HG02678 (cell line): ENCODE data around the gene PRXL2B.

ENCODE experiments used
- ATAC-seq: cut with Tn5 transposase; IDR thresholded peaks from one replicate; pipeline ENCODE4 v1.9.1; 2021; ENCODE audit warnings: mild to moderate bottlenecking, moderate library complexity; ENCODE audit not compliant: unreplicated experiment

The PRXL2B gene

DNA sequence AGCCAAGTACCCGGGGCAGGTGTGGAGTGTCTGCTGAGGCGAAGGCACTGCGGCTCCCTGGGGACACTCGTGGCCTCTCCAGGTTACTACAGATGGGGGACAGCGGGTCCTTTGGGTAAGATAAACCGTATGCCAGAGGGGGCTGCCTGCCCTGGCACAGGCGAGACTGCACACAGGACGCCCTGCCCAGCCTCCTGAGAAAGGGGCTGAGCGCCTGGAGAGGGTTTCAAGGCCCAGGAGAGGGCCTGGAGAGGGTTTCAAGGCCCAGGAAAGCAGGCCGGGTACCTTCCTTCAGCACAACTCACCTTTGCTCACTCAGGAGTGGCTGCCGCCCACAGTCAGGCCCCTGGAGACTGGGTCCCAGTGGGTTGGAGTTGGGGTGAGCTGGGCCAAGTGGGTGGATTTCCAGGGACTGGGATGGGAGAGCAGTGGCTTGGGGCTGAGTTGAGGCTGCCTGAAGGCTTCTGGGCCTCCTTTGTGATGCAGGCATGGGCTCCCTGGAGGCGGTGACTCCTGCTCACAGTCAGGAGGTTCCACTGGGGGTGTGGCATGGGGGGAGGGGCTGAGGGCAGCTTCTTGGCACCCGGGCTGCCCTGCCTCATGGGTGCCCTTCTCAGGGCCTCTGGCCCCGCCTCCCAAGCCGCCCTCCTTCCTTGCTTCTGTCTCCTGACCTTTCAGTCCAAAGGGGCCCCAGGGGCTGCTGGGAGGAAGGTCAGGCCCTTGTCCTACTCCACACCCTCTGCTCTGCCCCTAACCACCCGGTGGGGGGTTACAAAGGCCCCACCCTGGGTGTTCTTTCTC lies 46.2 kb downstream of the PRXL2B start, which contains the start of gene MMEL1:
TSS of gene MMEL1 (minus strand) at position 456 of the 801 bp plus-strand sequence. CDS start 3,532 bp downstream, outside the sequence.
- no peak for ATAC-seq

DNA sequence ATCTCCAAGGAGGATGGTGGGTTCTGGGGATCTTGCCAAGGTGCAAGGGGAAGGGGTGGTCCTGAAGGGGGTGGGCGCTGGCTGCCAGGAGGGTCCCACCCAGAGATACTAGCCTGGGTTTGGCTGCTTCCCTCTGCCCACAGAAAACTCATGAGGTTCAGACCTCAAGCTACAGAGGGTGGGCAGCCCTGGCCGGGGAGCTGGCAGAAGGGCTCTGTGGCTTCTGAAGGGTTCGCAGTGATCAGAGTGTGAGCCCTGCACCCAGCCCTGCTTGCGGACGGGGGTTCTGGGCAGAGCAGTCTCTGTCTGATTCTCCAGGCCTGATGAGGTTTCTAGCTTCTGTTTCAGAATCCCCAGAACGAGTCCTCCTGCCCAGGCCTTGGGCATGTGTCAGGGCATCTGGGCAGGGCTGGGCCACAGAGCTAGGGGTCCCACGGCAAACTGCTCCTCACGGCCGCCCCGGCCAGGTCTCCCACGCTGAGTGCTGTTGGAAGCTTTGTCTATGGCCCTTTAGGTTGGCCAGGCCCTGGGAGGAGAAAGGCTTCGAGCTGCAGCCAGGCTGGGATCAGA lies 46.9 kb downstream of the PRXL2B start:
- no peak for ATAC-seq

DNA sequence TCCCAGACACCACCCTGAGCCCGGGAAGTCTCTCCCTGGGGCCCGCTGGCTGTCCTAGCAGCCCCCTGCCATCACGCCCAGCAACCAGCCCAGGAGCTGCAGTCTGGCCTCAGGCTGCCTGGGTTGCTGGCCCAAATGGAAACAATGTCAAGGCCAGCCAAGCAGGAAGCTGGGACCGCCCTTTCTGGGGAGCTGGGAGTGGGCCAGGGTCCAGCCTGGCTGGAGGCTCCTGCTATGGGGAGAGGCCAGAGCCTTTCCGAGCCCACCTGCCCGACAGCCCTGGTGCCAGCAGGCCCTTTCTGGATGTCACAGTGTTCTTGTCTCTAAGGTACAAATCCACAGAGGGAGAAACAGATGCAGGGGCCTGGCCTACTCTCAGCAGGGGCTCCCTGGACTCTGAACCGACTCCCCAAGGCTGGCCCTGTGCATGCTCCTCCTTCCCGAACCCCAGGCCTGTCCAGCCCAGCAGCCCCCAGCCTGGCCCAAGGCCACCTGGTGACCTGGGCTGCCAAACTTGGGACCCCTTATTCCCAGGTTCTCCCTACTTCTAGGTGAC lies 47.4 kb downstream of the PRXL2B start:
- ATAC-seq, result no peak

DNA sequence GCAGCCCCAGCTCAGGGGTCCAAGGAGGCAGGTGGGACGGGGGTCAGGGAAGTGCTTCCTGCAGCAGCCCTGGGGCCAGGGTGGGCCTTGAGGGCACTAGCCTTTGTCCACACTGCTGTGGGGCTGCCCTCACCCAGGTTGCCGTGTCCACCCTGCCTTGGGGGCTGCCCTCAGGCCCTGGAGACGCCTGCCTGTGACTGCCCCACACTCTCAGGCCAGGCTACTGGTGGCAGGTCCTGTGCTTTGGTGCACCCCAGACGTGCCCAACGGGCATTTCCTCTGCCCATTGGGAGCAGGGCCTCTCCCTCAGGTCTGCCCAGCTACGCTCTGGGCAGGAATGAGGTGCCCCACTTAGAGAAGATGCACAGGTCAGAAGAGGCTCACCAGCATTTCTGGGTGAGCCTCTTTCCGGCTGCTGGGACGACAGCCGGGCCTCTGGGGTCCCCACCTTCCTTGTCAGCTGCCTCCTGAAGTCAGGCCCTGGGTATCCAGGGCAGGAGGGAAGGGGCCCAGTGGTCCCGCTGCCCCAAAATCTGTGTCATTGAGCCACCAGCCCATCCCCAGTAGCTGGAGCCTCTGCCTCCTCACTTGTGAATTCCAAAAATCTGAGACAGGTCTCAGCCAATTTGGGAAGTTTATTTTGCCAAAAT lies 48.9 kb downstream of the PRXL2B start:
- no peak for ATAC-seq

DNA sequence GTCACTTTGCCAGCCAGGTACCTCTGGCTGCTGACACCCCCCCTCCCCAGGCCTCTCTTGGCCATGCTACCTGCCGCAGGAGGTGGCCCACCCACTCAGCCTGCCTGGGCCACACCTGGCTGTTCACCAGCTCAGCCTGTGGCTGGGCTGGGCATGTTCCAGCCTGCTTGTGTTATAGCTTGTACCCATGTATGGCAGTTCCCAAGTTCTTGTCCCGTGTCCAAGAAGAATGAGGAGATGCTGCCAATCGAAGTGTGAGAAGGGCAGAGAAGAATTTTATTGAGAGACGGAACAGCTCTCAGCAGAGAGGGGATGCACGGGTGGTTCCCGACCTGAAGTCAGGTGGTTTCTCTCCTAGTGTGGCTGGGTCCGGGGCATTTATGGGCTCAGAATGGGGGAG lies 50.2 kb downstream of the PRXL2B start:
- no peak for ATAC-seq

DNA sequence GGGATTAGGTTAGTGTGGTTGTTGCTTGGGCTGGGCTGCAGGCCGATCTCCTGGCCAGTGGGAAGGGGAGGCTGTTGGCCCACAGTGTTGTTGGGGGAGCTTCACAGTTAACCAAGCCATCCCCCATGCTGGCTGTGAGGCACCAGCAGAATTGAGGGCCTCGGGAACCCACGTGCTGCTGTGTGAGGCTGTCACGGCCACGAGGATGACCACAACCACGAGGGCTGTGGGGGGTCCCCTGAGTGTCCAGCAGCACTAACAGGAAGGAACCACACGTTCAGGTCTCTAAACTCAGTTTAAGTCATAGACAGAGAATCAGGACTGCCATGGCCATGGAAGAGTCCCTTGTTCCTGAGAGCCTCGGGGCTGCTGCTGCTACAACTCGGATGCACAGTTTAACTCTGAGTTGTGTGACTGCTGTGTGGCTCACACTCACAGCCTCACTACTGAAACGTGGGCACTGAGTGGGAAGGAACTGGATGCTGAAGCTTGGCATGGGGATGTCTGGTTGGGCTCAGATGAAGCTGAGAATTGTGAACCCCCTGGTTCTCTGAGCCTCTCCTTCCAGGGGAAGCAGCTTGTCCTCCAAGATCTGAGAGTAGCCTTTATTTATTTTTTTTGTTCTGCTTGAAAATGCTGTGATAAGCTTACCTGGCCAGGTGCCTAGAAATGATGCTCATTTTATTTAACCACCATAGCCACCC lies 51.0 kb downstream of the PRXL2B start:
- no peak for ATAC-seq

DNA sequence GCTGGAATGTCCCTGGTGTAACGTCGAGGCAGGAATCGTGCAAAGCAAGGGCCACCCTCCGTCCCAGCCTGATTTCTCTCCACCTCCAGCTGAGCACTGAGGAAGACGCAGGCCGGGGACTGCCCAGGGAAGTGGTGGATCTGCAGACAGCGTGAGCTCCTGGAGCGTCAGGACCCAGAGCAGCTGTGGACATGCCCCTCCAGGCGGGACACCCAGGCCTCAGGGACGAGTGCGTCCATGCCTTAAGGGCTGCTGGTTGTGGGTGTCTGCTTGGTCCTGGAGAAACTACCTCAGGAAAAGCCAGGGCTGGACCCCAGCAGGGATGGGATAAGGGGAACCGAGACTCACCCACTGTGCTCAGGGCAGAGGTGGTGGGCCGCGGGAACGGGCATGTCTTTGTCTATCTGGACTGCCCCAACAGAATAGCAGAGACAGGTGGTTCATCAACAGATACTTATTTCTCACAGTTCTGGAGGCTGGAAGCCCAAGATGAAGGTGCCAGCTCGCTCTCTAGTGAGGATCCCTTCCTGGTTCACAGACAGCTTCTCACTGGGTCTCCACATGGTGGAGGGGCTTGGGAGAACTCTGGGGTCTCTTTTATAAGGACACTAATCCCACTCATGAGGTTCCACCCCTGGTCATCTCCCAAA lies 52.0 kb downstream of the PRXL2B start:
- no peak for ATAC-seq

DNA sequence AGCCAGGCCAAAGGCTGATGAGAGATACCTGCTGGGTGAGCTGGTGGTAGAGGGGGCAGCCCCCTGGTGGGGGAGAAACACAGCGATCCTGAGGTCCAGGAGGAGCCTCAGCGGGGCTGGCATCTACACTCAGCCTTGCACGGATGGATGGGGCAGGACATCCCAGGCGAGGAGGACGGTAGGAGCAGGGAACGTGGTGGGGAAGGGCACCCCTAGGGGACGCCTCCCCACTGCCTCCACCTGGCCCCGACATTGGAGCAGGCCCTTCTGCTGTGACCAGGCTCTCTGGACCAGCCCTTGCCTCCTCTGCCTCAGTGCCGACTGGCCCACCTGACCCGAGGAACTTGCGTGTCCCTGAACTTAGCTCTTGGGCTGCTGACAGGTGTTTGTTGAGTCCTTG lies 52.6 kb downstream of the PRXL2B start:
- no peak for ATAC-seq

DNA sequence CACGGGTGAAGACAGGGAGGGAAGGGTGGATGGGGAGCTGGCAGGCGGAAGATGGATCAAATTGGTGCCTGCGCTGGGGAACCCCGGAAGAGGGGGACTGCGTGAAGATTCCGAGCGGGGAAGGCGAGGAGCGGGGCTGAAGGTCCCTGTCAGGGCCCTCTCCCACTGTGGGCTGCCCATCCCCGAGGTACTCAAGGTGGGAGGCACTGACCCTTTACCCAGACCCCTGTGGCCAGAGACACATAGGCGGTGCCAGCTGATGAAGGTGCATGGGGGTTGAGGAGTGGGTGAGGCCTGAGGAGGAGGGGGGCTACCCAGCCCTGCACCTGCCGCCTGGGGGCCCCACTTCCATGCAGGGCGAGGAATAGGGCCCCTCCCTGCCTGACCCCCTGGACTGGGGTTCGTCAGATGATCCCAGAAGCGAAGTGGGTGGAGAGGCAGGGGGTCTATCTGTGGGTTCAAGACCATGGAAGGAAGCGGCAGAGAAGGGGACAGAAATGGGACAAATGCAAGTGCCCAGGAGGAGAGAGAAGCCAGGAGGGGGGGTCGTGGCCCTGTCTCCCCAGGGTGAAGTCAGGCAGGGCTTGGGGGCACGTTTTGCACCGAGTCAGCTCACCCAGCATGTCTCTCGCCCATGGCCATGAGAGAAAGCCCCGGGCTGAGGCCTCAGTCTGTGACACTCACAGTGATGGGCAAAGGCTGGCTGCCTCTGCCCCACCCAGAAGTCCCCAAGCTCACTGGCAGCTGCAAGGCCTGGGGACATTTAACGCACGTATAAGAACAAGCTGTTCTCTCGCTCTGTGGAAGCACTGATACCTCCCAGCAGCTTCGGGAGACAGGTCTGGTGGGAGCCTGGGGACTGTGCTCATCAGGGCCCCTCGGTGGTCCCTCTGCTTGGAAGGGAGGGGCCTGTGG lies 53.3 kb downstream of the PRXL2B start:
- ATAC-seq, result no peak

DNA sequence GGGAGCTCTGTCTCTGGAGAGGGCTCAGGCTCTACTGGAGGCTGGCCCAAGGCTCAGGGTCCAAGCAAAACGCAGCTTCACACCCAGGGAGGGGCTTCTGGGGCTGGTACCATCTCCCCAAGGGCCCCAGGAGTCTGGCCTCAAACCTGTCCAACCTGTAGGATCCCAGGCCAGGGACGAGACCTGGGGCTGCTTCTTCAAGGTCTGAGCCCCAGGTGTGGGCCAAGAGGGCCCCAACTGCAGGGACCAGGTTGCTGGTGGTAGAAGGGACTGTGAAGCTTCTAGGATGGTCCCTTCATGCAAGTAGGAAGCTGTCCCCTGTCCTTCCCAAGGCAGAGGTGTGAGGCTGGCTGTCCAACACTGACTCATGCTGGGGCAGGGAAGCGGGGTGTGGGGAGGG lies 54.0 kb downstream of the PRXL2B start:
- ATAC-seq, result no peak
